GM12892 (cell line): ENCODE data around the gene NR2F6.

ENCODE experiments used
- POLR2A ChIP-seq: IDR thresholded peaks from 2 replicates; pipeline ENCODE4 v1.6.1; 2011; ENCODE audit warnings: low read depth, low read length, control low read depth
- POLR2AphosphoS5 ChIP-seq: IDR thresholded peaks from 2 replicates; pipeline ENCODE4 v1.6.1; 2011; ENCODE audit warnings: low read depth, low read length, control low read depth
- TAF1 ChIP-seq: IDR thresholded peaks from 2 replicates; pipeline ENCODE4 v1.6.1; 2011; ENCODE audit warnings: low read depth, mild to moderate bottlenecking, control low read depth, low read length, borderline replicate concordance

DNA sequence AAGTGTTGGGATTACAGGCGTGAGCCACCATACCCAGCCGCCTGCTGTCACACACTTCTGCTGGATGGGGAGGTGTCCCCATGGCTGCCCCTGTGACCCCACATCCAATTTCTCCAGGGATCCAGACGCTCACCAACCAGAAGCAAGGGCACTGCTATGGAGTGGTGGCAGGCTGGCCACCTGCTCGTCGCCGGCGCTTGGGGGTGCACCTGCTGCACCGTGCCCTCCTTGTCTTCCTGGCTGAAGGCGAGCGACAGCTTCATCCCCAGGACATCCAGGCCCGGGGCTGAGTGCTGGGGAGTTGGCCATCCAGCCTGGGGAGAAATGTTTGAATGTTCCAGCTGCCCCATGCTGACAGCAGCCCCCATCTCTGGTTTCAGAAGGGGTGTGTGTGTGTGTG, 40.5 kb upstream of the NR2F6 start:
- TF ChIP-seq TAF1 (no peak), POLR2A (no peak), POLR2AphosphoS5 (no peak)
